Astrocyte (in vitro differentiated cells and primary cell): Measurements from ENCODE around the gene CTSF. TPM values are rescaled to one million over a fixed set of nuclear protein-coding genes. Genes with fewer than 3 reads are reported as not detected.
"Not testable (repeated sequence)": the region's sequence is repeated elsewhere in the genome, so short reads cannot be mapped to it uniquely, and the experiment has no call there.

Experiments used
- DNase-seq: peaks from one replicate; pipeline ENCODE4 v3.0.0-alpha.2; 2010; ENCODE audit warnings: low read depth
- FAIRE-seq: peaks from 2 replicates; lab custom pipeline; 2011; peaks lifted over from hg19 to GRCh38; lab: Jason Lieb, UNC
- H2AFZ ChIP-seq: 2 replicates; pipeline ENCODE4 v1.6.0; 2012; ENCODE audit warnings: low read depth, low read length, inconsistent platforms
- H3K27ac ChIP-seq: 2 replicates; pipeline ENCODE4 v1.5.1; 2011; ENCODE audit warnings: low read depth, low read length, inconsistent platforms
- H3K27me3 ChIP-seq: 2 replicates; pipeline ENCODE4 v1.6.0; 2011; ENCODE audit warnings: low read length, inconsistent platforms; ENCODE audit not compliant: insufficient read depth
- H3K36me3 ChIP-seq: 2 replicates; pipeline ENCODE4 v1.5.1; 2011; ENCODE audit warnings: low read length, inconsistent platforms; ENCODE audit not compliant: insufficient read depth
- H3K4me1 ChIP-seq: 2 replicates; pipeline ENCODE4 v1.5.1; 2011; ENCODE audit warnings: low read length, inconsistent platforms; ENCODE audit not compliant: insufficient read depth
- H3K4me2 ChIP-seq: 2 replicates; pipeline ENCODE4 v1.6.0; 2012; ENCODE audit warnings: low read length, inconsistent platforms
- H3K4me3 ChIP-seq: 2 replicates; pipeline ENCODE4 v1.5.1; 2011; ENCODE audit warnings: low read depth, mild to moderate bottlenecking, low read length, inconsistent platforms; ENCODE audit not compliant: insufficient read depth
- H3K79me2 ChIP-seq: 2 replicates; pipeline ENCODE4 v1.6.0; 2012; ENCODE audit warnings: mild to moderate bottlenecking, low read length, inconsistent platforms; ENCODE audit not compliant: insufficient read depth
- H3K9ac ChIP-seq: 2 replicates; pipeline ENCODE4 v1.6.0; 2012; ENCODE audit warnings: mild to moderate bottlenecking, low read length, inconsistent platforms
- H3K9me3 ChIP-seq: 2 replicates; pipeline ENCODE4 v1.5.1; 2012; ENCODE audit warnings: low read depth, mild to moderate bottlenecking, low read length, inconsistent platforms; ENCODE audit not compliant: insufficient read depth
- H4K20me1 ChIP-seq: 2 replicates; pipeline ENCODE4 v1.6.0; 2012; ENCODE audit warnings: low read length, inconsistent platforms; ENCODE audit not compliant: insufficient read depth
- H3K27ac Mint-ChIP-seq: one replicate; pipeline ENCODE4 v1.8.0; 2021; ENCODE audit warnings: mild to moderate bottlenecking, mixed read lengths; ENCODE audit not compliant: unreplicated experiment
- H3K27me3 Mint-ChIP-seq: one replicate; pipeline ENCODE4 v1.8.0; 2021; ENCODE audit warnings: low read depth, mixed read lengths; ENCODE audit not compliant: unreplicated experiment
- H3K36me3 Mint-ChIP-seq: one replicate; pipeline ENCODE4 v1.8.0; 2021; ENCODE audit warnings: low read depth, mixed read lengths; ENCODE audit not compliant: unreplicated experiment
- H3K4me1 Mint-ChIP-seq: one replicate; pipeline ENCODE4 v1.8.0; 2021; ENCODE audit warnings: low read depth, mixed read lengths; ENCODE audit not compliant: unreplicated experiment
- H3K4me3 Mint-ChIP-seq: one replicate; pipeline ENCODE4 v1.8.0; 2021; ENCODE audit warnings: mild to moderate bottlenecking, moderate library complexity, mixed read lengths; ENCODE audit not compliant: unreplicated experiment
- H3K9me3 Mint-ChIP-seq: one replicate; pipeline ENCODE4 v1.8.0; 2021; ENCODE audit warnings: mild to moderate bottlenecking, mixed read lengths; ENCODE audit not compliant: unreplicated experiment
- EZH2 ChIP-seq: IDR thresholded peaks from 2 replicates; pipeline ENCODE4 v1.6.1; 2012; ENCODE audit warnings: mild to moderate bottlenecking, low read length, inconsistent platforms; ENCODE audit not compliant: insufficient read depth
- total RNA-seq: library from RNA; stranded (reverse); gene quantifications from 2 replicates; pipeline ENCODE4 v1.2.1, GENCODE V29; 2021
- TF ChIP-seq, protein P1 (sequence below): IDR thresholded peaks from 2 replicates; pipeline ENCODE4 v1.5.1; 2011; ENCODE audit warnings: low read depth, mild to moderate bottlenecking, inconsistent platforms, low read length, moderate library complexity; ENCODE audit not compliant: insufficient read depth

Gene CTSF
- total RNA-seq, 1 donor from 2014 or later: 1.5 TPM

DNA sequence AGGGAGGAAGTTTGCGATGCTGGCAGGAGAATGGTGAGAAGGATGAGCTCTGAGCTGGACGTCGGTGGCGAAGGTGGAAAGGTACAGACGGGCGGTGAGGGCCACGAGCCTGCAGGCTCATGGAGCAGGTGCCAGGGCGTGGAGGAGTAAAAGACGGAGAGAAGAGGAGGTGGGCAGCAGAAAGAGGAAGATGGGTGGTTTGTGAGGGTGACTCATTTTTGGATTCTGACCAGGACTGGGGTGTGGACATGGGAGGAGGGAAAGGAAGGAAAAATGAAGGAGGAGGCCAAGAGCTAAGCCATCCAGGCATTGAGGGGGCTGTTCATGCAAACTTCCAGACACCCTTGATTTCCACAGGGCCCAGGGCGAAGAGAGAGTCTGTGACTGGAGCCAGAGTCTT lies 26.0 kb downstream of the CTSF start:
- Histone ChIP-seq H3K27ac (no peak overlapping the region), H3K4me1 (peaks cover 28% of the 10 kb centered on the region), H3K36me3 (no peaks in the 10 kb centered on the region), H3K9ac (peak overlapping the region; percentile 2), H4K20me1 (peaks cover 7% of the 10 kb centered on the region), H3K4me3 (no peak overlapping the region), H3K27me3 (peaks cover 2% of the 10 kb centered on the region), H3K79me2 (no peaks in the 10 kb centered on the region), H3K9me3 (no peaks in the 10 kb centered on the region), H3K4me2 (peak overlapping the region; percentile 28), H2AFZ (no peak overlapping the region)
- peaks cover 6% of the 10 kb centered on the region for H3K4me1 Mint-ChIP-seq
- no peak overlapping the region for H3K4me3 Mint-ChIP-seq
- TF ChIP-seq EZH2: no peak
- TF ChIP-seq, protein P1, sequence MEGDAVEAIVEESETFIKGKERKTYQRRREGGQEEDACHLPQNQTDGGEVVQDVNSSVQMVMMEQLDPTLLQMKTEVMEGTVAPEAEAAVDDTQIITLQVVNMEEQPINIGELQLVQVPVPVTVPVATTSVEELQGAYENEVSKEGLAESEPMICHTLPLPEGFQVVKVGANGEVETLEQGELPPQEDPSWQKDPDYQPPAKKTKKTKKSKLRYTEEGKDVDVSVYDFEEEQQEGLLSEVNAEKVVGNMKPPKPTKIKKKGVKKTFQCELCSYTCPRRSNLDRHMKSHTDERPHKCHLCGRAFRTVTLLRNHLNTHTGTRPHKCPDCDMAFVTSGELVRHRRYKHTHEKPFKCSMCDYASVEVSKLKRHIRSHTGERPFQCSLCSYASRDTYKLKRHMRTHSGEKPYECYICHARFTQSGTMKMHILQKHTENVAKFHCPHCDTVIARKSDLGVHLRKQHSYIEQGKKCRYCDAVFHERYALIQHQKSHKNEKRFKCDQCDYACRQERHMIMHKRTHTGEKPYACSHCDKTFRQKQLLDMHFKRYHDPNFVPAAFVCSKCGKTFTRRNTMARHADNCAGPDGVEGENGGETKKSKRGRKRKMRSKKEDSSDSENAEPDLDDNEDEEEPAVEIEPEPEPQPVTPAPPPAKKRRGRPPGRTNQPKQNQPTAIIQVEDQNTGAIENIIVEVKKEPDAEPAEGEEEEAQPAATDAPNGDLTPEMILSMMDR: no peak
- peaks cover 11% of the 10 kb centered on the region for H3K36me3 Mint-ChIP-seq
- peaks cover 7% of the 10 kb centered on the region for H3K27me3 Mint-ChIP-seq
- DNase-seq (peak; percentile 48), FAIRE-seq (no peak)
- no peak overlapping the region for H3K27ac Mint-ChIP-seq
- no peaks in the 10 kb centered on the region for H3K9me3 Mint-ChIP-seq

DNA sequence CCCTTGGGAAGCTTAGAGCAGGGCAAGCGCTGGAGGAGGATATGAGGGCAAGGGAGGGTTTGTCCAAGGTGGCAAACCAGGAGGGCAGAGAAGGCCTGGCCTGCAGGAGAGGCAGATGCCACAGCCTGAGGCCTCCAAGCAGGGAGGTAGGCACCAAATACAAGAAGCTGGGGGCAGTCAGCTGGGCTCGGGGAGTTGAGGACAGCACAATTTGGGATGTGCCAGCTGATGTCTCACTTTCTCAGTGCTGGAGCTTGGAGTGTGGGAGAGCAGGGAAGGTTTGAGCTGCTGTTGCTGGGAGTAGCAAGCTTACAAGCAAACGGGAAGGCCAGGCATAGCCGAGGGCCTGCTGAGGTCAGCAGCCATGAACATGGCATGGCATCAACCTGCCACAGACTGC lies 26.5 kb downstream of the CTSF start:
- TF ChIP-seq, protein P1: no peak
- no peak for TF ChIP-seq EZH2
- no peak overlapping the region for H3K27ac Mint-ChIP-seq
- Histone ChIP-seq H3K9me3 (no peaks in the 10 kb centered on the region), H3K27me3 (no peaks in the 10 kb centered on the region), H3K79me2 (no peaks in the 10 kb centered on the region), H2AFZ (no peak overlapping the region), H3K4me1 (peaks cover 28% of the 10 kb centered on the region), H3K36me3 (no peaks in the 10 kb centered on the region), H3K4me3 (no peak overlapping the region), H4K20me1 (peaks cover 7% of the 10 kb centered on the region), H3K9ac (no peak overlapping the region), H3K4me2 (no peak overlapping the region), H3K27ac (no peak overlapping the region)
- H3K4me3 Mint-ChIP-seq: no peak overlapping the region
- H3K9me3 Mint-ChIP-seq: no peaks in the 10 kb centered on the region
- peaks cover 13% of the 10 kb centered on the region for H3K36me3 Mint-ChIP-seq
- peaks cover 6% of the 10 kb centered on the region for H3K4me1 Mint-ChIP-seq
- FAIRE-seq: no peak
- H3K27me3 Mint-ChIP-seq: peaks cover 6% of the 10 kb centered on the region
- no peak for DNase-seq

DNA sequence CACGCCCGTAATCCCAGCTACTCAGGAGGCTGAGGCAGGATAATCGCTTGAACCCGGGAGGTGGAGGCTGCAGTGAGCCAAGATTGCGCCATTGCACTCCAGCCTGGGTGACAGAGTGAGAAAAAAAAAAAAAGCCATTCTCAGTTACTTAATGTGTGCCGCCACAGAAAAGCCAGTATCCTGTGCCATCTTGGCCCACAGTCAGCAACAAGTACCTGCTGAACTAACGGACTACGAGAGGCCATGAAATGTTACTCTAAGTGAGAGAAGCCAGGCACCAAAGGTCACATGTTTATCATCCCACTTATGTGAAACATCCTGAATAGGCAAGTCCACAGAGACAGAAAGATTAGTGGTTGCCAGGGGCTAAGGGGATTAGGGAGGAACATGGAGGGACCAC lies 27.8 kb downstream of the CTSF start:
- FAIRE-seq, H3K27ac Mint-ChIP-seq, H4K20me1 ChIP-seq, H3K4me3 ChIP-seq, H3K9me3 Mint-ChIP-seq, H3K4me2 ChIP-seq, H3K79me2 ChIP-seq, DNase-seq, H3K27me3 Mint-ChIP-seq, H3K9me3 ChIP-seq, H3K27ac ChIP-seq, H3K4me3 Mint-ChIP-seq, H3K4me1 Mint-ChIP-seq, H3K36me3 ChIP-seq, H3K9ac ChIP-seq, H2AFZ ChIP-seq, H3K27me3 ChIP-seq: not testable (repeated sequence)
- H3K4me1 ChIP-seq: peaks cover 24% of the 10 kb centered on the region
- peaks cover 24% of the 10 kb centered on the region for H3K36me3 Mint-ChIP-seq
